Amniotic stem cell (primary cell): ENCODE measurements around the gene B3GALT4.
"Not testable (repeated sequence)": the region's sequence is repeated elsewhere in the genome, so short reads cannot be mapped to it uniquely, and the experiment has no call there.

ENCODE experiments used
- DNase-seq: peaks from one replicate; lab custom pipeline; 2025; lab: John Stamatoyannopoulos, UW

Gene B3GALT4

GRCh38 chr6:33276864-33277662 is at the start of gene B3GALT4:
Gene B3GALT4 (plus strand): TSS chr6:33277123. CDS start chr6:33277420, 297 bp downstream.
- peak; percentile 46 for DNase-seq

- DNase-seq, result no peak
These were observed 41.7 kb upstream of the B3GALT4 start for GRCh38 chr6:33235221-33235634.

- DNase-seq, result no peak
These were observed 40.6 kb upstream of the B3GALT4 start for GRCh38 chr6:33236328-33236727.

- no peak for DNase-seq
These were observed 40.1 kb upstream of the B3GALT4 start for GRCh38 chr6:33236852-33237251.

- no peak for DNase-seq
These were observed 39.2 kb upstream of the B3GALT4 start for GRCh38 chr6:33237741-33238140.

- DNase-seq, result no peak
These were observed 35.0 kb upstream of the B3GALT4 start for GRCh38 chr6:33241968-33242367.

GRCh38 chr6:33243476-33243875 is 33.4 kb upstream of the B3GALT4 start:
- no peak for DNase-seq

- peak; percentile 60 for DNase-seq
These were observed 28.8 kb upstream of the B3GALT4 start for GRCh38 chr6:33247977-33248642.

GRCh38 chr6:33248643-33248931 is 28.3 kb upstream of the B3GALT4 start:
- peak; percentile 45 for DNase-seq

- DNase-seq, result peak; percentile 97
These were observed 27.8 kb upstream of the B3GALT4 start for GRCh38 chr6:33248932-33249731.

- DNase-seq, result peak; percentile 82
These were observed 26.9 kb upstream of the B3GALT4 start for GRCh38 chr6:33249732-33250630.

- no peak for DNase-seq
These were observed 26.2 kb upstream of the B3GALT4 start for GRCh38 chr6:33250731-33251130.

- DNase-seq, result no peak
These were observed 25.4 kb upstream of the B3GALT4 start for GRCh38 chr6:33251395-33252012.

GRCh38 chr6:33252759-33253158 is 24.2 kb upstream of the B3GALT4 start:
- DNase-seq, result no peak

GRCh38 chr6:33254591-33254990 is 22.3 kb upstream of the B3GALT4 start:
- DNase-seq, result no peak

GRCh38 chr6:33259032-33259431 is 17.9 kb upstream of the B3GALT4 start:
- DNase-seq, result no peak

- not testable (repeated sequence) for DNase-seq
These were observed 14.4 kb upstream of the B3GALT4 start for GRCh38 chr6:33262490-33262889.

GRCh38 chr6:33264015-33264414 is 12.9 kb upstream of the B3GALT4 start:
- DNase-seq, result no peak

GRCh38 chr6:33271117-33271467 is 5.8 kb upstream of the B3GALT4 start:
- no peak for DNase-seq

GRCh38 chr6:33271468-33272274 is 5.3 kb upstream of the B3GALT4 start, which contains the start of the genes RPS18 and VPS52:
Gene RPS18 (plus strand): TSS chr6:33272075. CDS start chr6:33272120, 45 bp downstream.
Gene VPS52 (minus strand): TSS chr6:33271876. CDS start chr6:33271675, 201 bp downstream.
- peak; percentile 100 for DNase-seq
